Smooth muscle cell (in vitro differentiated cells): ENCODE measurements around the gene UNK. TPM values are rescaled to one million over a fixed set of nuclear protein-coding genes. Genes with fewer than 3 reads are reported as not detected.

Experiments
- DNase-seq: peaks from one replicate; lab custom pipeline; 2025; ENCODE audit not compliant: unreplicated experiment; lab: John Stamatoyannopoulos, UW
- H2AFZ ChIP-seq: fragments of 200-600 bp; sonication (generic); 2 replicates; pipeline ENCODE4 v1.6.0; 2016; ENCODE audit warnings: antibody characterized with exemption, low read depth, mild to moderate bottlenecking
- H3F3A ChIP-seq: fragments of 200-600 bp; sonication (generic); 2 replicates; pipeline ENCODE4 v1.6.0; 2017; ENCODE audit warnings: antibody characterized with exemption, low read depth
- H3K27ac ChIP-seq: fragments of 200-600 bp; sonication (generic); 2 replicates; pipeline ENCODE4 v1.5.1; 2016; ENCODE audit warnings: low read depth, mild to moderate bottlenecking
- H3K27me3 ChIP-seq: fragments of 200-600 bp; sonication (generic); 2 replicates; pipeline ENCODE4 v1.6.1; 2016; ENCODE audit warnings: low read depth, mild to moderate bottlenecking
- H3K36me3 ChIP-seq: fragments of 200-600 bp; sonication (generic); 2 replicates; pipeline ENCODE4 v1.5.1; 2016; ENCODE audit warnings: low read depth
- H3K4me1 ChIP-seq: fragments of 200-600 bp; sonication (generic); 2 replicates; pipeline ENCODE4 v1.5.1; 2016; ENCODE audit warnings: low read depth
- H3K4me2 ChIP-seq: fragments of 200-600 bp; sonication (generic); 2 replicates; pipeline ENCODE4 v1.6.0; 2016; ENCODE audit warnings: mild to moderate bottlenecking
- H3K4me3 ChIP-seq: fragments of 200-600 bp; sonication (generic); 2 replicates; pipeline ENCODE4 v1.5.1; 2016; ENCODE audit warnings: mild to moderate bottlenecking
- H3K79me2 ChIP-seq: fragments of 200-600 bp; sonication (generic); 2 replicates; pipeline ENCODE4 v1.6.0; 2016; ENCODE audit warnings: low read depth, mild to moderate bottlenecking
- H3K9ac ChIP-seq: fragments of 200-600 bp; sonication (generic); 2 replicates; pipeline ENCODE4 v1.6.0; 2016; ENCODE audit warnings: low read depth
- H3K9me3 ChIP-seq: fragments of 200-600 bp; sonication (generic); replicated peaks from 2 replicates; pipeline ENCODE4 v1.5.1; 2016; ENCODE audit warnings: low read depth
- H4K20me1 ChIP-seq: fragments of 200-600 bp; sonication (generic); 2 replicates; pipeline ENCODE4 v1.6.0; 2016; ENCODE audit warnings: low read depth
- CTCF ChIP-seq: fragments of 200-600 bp; sonication (generic); IDR thresholded peaks from 2 replicates; pipeline ENCODE4 v1.5.1; 2017; ENCODE audit warnings: borderline replicate concordance, mild to moderate bottlenecking, antibody characterized with exemption; ENCODE audit not compliant: insufficient read depth, poor library complexity, severe bottlenecking
- WGBS: methylation state at CpG from one replicate; pipeline ENCODE4 v1.1.7; 2016; ENCODE audit warnings: low lambda C conversion rate; 5-methylcytosine and 5-hydroxymethylcytosine counted together
- polyA plus RNA-seq: library from polyadenylated mRNA; unstranded; fragments of >200 nt; fragmentation: Nextera tagmentation; extraction: Ambion mirVana; gene quantifications from 2 replicates; pipeline ENCODE4 v1.2.1, GENCODE V29; 2016
- total RNA-seq: library from RNA; depleted of rRNA; stranded (reverse); fragments of >200 nt; gene quantifications from 2 replicates; pipeline ENCODE4 v1.2.3, GENCODE V29; 2014

UNK gene
- total and polyA plus RNA-seq, 2 experiments from 2014 or later: 26.8 to 39.5 TPM

GRCh38 chr17:75740631-75741077, 44.0 kb upstream of the UNK start:
- 83% methylated on average over 17 of the region's 17 CpGs for WGBS
- DNase-seq: no peak
- no peaks in the 10 kb centered on the region for H3K4me1 ChIP-seq
- no peak overlapping the region for H2AFZ ChIP-seq
- H3F3A ChIP-seq: no peaks in the 10 kb centered on the region
- H3K36me3 ChIP-seq: no peaks in the 10 kb centered on the region
- H3K9ac ChIP-seq: no peak overlapping the region
- H3K4me3 ChIP-seq: no peak overlapping the region
- H3K9me3 ChIP-seq: no peaks in the 10 kb centered on the region
- H3K27ac ChIP-seq: no peak overlapping the region
- no peak overlapping the region for H3K4me2 ChIP-seq
- H3K27me3 ChIP-seq: no peaks in the 10 kb centered on the region
- H4K20me1 ChIP-seq: peaks cover 10% of the 10 kb centered on the region
- TF ChIP-seq CTCF: no peak
- no peaks in the 10 kb centered on the region for H3K79me2 ChIP-seq

GRCh38 chr17:75742337-75742736, 42.3 kb upstream of the UNK start:
- WGBS: 94% methylated on average over 25 of the region's 25 CpGs
- TF ChIP-seq CTCF: no peak
- Histone ChIP-seq H2AFZ (no peak overlapping the region), H3F3A (no peaks in the 10 kb centered on the region), H3K79me2 (no peaks in the 10 kb centered on the region), H3K36me3 (no peaks in the 10 kb centered on the region), H3K27ac (no peak overlapping the region), H3K4me3 (no peak overlapping the region), H4K20me1 (peaks cover 10% of the 10 kb centered on the region), H3K27me3 (no peaks in the 10 kb centered on the region), H3K4me1 (no peaks in the 10 kb centered on the region), H3K4me2 (no peak overlapping the region), H3K9me3 (no peaks in the 10 kb centered on the region), H3K9ac (no peak overlapping the region)
- no peak for DNase-seq

- WGBS: 93% methylated on average over 24 of the region's 25 CpGs
- TF ChIP-seq CTCF: no peak
- Histone ChIP-seq H3K9ac (no peak overlapping the region), H3K4me1 (no peaks in the 10 kb centered on the region), H3F3A (no peaks in the 10 kb centered on the region), H3K4me2 (no peak overlapping the region), H3K36me3 (no peaks in the 10 kb centered on the region), H3K4me3 (no peak overlapping the region), H2AFZ (no peak overlapping the region), H3K9me3 (no peaks in the 10 kb centered on the region), H4K20me1 (peaks cover 4% of the 10 kb centered on the region), H3K79me2 (no peaks in the 10 kb centered on the region), H3K27me3 (no peaks in the 10 kb centered on the region), H3K27ac (no peak overlapping the region)
- no peak for DNase-seq
Observed at GRCh38 chr17:75743625-75744206, 40.9 kb upstream of the UNK start.

- 93% methylated on average over 9 of the region's 9 CpGs for WGBS
Observed at GRCh38 chr17:75748706-75749105, 35.9 kb upstream of the UNK start.

More at GRCh38 chr17:75748706-75749105, 35.9 kb upstream of the UNK start:
- H3K4me3 ChIP-seq: no peak overlapping the region
- H2AFZ ChIP-seq: no peak overlapping the region
- no peaks in the 10 kb centered on the region for H3K9me3 ChIP-seq
- H3K27ac ChIP-seq: no peak overlapping the region
- H4K20me1 ChIP-seq: peaks cover 3% of the 10 kb centered on the region
- DNase-seq: no peak
- TF ChIP-seq CTCF: no peak
- H3K4me2 ChIP-seq: no peak overlapping the region
- no peaks in the 10 kb centered on the region for H3K4me1 ChIP-seq
- H3K9ac ChIP-seq: no peak overlapping the region
- no peaks in the 10 kb centered on the region for H3F3A ChIP-seq
- H3K79me2 ChIP-seq: no peaks in the 10 kb centered on the region
- H3K27me3 ChIP-seq: no peaks in the 10 kb centered on the region
- no peaks in the 10 kb centered on the region for H3K36me3 ChIP-seq
